H9 (cell line): ENCODE measurements around the gene DNMT3L. TPM values are rescaled to one million over a fixed set of nuclear protein-coding genes. Genes with fewer than 3 reads are reported as not detected.

Source experiments
- DNase-seq: peaks from one replicate; pipeline ENCODE4 v3.0.0-alpha.2; 2017
- H2AFZ ChIP-seq: one replicate; pipeline ENCODE4 v1.6.1; 2013; ENCODE audit warnings: mild to moderate bottlenecking, low read length, control low read depth, moderate library complexity
- H2AK5ac ChIP-seq: 2 replicates; pipeline ENCODE4 v1.6.1; 2013; ENCODE audit warnings: low read length, control low read depth, mixed read lengths; ENCODE audit not compliant: insufficient read length
- H2BK120ac ChIP-seq: one replicate; pipeline ENCODE4 v1.6.1; 2013; ENCODE audit warnings: low read depth, mild to moderate bottlenecking, low read length, control low read depth, inconsistent platforms; ENCODE audit not compliant: poor library complexity, severe bottlenecking
- H2BK12ac ChIP-seq: 2 replicates; pipeline ENCODE4 v1.6.1; 2013; ENCODE audit warnings: low read length, control low read depth, mixed read lengths, low read depth; ENCODE audit not compliant: insufficient read length
- H2BK15ac ChIP-seq: 2 replicates; pipeline ENCODE4 v1.6.1; 2013; ENCODE audit warnings: low read depth, low read length, control low read depth
- H2BK20ac ChIP-seq: one replicate; pipeline ENCODE4 v1.6.1; 2013; ENCODE audit warnings: low read depth, mild to moderate bottlenecking, low read length, control low read depth, inconsistent platforms; ENCODE audit not compliant: poor library complexity, severe bottlenecking
- H2BK5ac ChIP-seq: 2 replicates; pipeline ENCODE4 v1.6.1; 2013; ENCODE audit warnings: low read length, control low read depth, mixed read lengths; ENCODE audit not compliant: insufficient read length
- H3K14ac ChIP-seq: 2 replicates; pipeline ENCODE4 v1.6.1; 2013; ENCODE audit warnings: low read length, control low read depth; ENCODE audit not compliant: insufficient read depth
- H3K18ac ChIP-seq: 2 replicates; pipeline ENCODE4 v1.6.1; 2013; ENCODE audit warnings: low read depth, mild to moderate bottlenecking, mixed read lengths, low read length, control low read depth; ENCODE audit not compliant: insufficient read length
- H3K23ac ChIP-seq: 2 replicates; pipeline ENCODE4 v1.6.1; 2013; ENCODE audit warnings: low read length, control low read depth, mixed read lengths, low read depth; ENCODE audit not compliant: insufficient read length
- H3K23me2 ChIP-seq: 2 replicates; pipeline ENCODE4 v1.6.1; 2013; ENCODE audit warnings: low read depth, mild to moderate bottlenecking, mixed read lengths, low read length, control low read depth; ENCODE audit not compliant: insufficient read length, poor library complexity, severe bottlenecking
- H3K27ac ChIP-seq: 2 replicates; pipeline ENCODE4 v1.5.1; 2013; ENCODE audit warnings: low read length, control low read depth, mixed read lengths, low read depth; ENCODE audit not compliant: insufficient read length
- H3K27me3 ChIP-seq: 2 replicates; pipeline ENCODE4 v1.6.1; 2013; ENCODE audit warnings: low read length, control low read depth, inconsistent platforms; ENCODE audit not compliant: insufficient read depth
- H3K4ac ChIP-seq: 2 replicates; pipeline ENCODE4 v1.6.1; 2013; ENCODE audit warnings: low read depth, mild to moderate bottlenecking, control low read depth, inconsistent platforms, low read length, moderate library complexity
- H3K4me1 ChIP-seq: 2 replicates; pipeline ENCODE4 v1.6.1; 2013; ENCODE audit warnings: low read length, control low read depth, inconsistent platforms; ENCODE audit not compliant: insufficient read depth
- H3K4me2 ChIP-seq: 2 replicates; pipeline ENCODE4 v1.6.1; 2013; ENCODE audit warnings: low read length, control low read depth, mixed read lengths; ENCODE audit not compliant: insufficient read length, insufficient read depth
- H3K56ac ChIP-seq: 2 replicates; pipeline ENCODE4 v1.6.1; 2013; ENCODE audit warnings: low read depth, mild to moderate bottlenecking, mixed read lengths, low read length, control low read depth; ENCODE audit not compliant: insufficient read length
- H3K79me1 ChIP-seq: 2 replicates; pipeline ENCODE4 v1.6.1; 2013; ENCODE audit warnings: low read depth, mild to moderate bottlenecking, moderate library complexity, low read length, control low read depth, inconsistent platforms; ENCODE audit not compliant: insufficient read depth, poor library complexity, severe bottlenecking
- H3K79me2 ChIP-seq: 2 replicates; pipeline ENCODE4 v1.6.1; 2013; ENCODE audit warnings: low read length, control low read depth, inconsistent platforms; ENCODE audit not compliant: insufficient read depth
- H3K9ac ChIP-seq: 2 replicates; pipeline ENCODE4 v1.6.1; 2013; ENCODE audit warnings: low read length, control low read depth, mixed read lengths; ENCODE audit not compliant: insufficient read length; ENCODE audit errors: extremely low read depth
- H3K9me3 ChIP-seq: one replicate; pipeline ENCODE4 v1.6.1; 2013; ENCODE audit warnings: low read depth, low read length, inconsistent platforms; ENCODE audit not compliant: control insufficient read depth
- H3T11ph ChIP-seq: one replicate; pipeline ENCODE4 v1.6.1; 2013; ENCODE audit warnings: mild to moderate bottlenecking, low read length, control low read depth, inconsistent platforms
- H4K20me1 ChIP-seq: one replicate; pipeline ENCODE4 v1.6.1; 2013; ENCODE audit not compliant: control insufficient read depth, insufficient read length, insufficient read depth
- H4K5ac ChIP-seq: 2 replicates; pipeline ENCODE4 v1.6.1; 2013; ENCODE audit warnings: low read depth, mild to moderate bottlenecking, mixed read lengths, low read length, control low read depth; ENCODE audit not compliant: insufficient read length
- H4K8ac ChIP-seq: replicated peaks from 2 replicates; pipeline ENCODE4 v1.6.1; 2013; ENCODE audit warnings: low read length, control low read depth, mixed read lengths, low read depth; ENCODE audit not compliant: insufficient read length
- H4K91ac ChIP-seq: 2 replicates; pipeline ENCODE4 v1.6.1; 2013; ENCODE audit warnings: low read depth, mild to moderate bottlenecking, moderate library complexity, mixed read lengths, low read length, control low read depth; ENCODE audit not compliant: insufficient read length
- H3K27ac Mint-ChIP-seq, 3 experiments: 2 replicates in 2 of 3; 3 replicates in 1 of 3; pipeline ENCODE4 v1.8.0; 2020 to 2021; ENCODE audit warnings: mixed read lengths in 3 of 3, mild to moderate bottlenecking in 1 of 3, moderate library complexity in 1 of 3
- H3K27me3 Mint-ChIP-seq: 2 replicates; pipeline ENCODE4 v1.8.0; 2021; ENCODE audit warnings: low read depth, mild to moderate bottlenecking, moderate library complexity, mixed read lengths
- H3K36me3 Mint-ChIP-seq, 3 experiments: 2 replicates in 2 of 3; 3 replicates in 1 of 3; pipeline ENCODE4 v1.8.0; 2020 to 2021; ENCODE audit warnings: low read depth in 3 of 3, mixed read lengths in 3 of 3; ENCODE audit not compliant: insufficient read depth in 1 of 3
- H3K4me1 Mint-ChIP-seq, 2 experiments: 2 replicates each; pipeline ENCODE4 v1.8.0; 2020; ENCODE audit warnings: mixed read lengths in 2 of 2
- H3K4me3 Mint-ChIP-seq, 2 experiments: 2 replicates in 1 of 2; 3 replicates in 1 of 2; pipeline ENCODE4 v1.8.0; 2020 to 2021; ENCODE audit warnings: mild to moderate bottlenecking in 2 of 2, mixed read lengths in 2 of 2, moderate library complexity in 1 of 2
- H3K9me3 Mint-ChIP-seq, 2 experiments: 2 replicates in 1 of 2; 3 replicates in 1 of 2; pipeline ENCODE4 v1.8.0; 2020; ENCODE audit warnings: mild to moderate bottlenecking in 2 of 2, mixed read lengths in 2 of 2, moderate library complexity in 1 of 2
- whole genome bisulfite sequencing: extraction: QIAGEN DNeasy Blood & Tissue Kit; methylation state at CpG from one replicate; pipeline ENCODE4 v1.1.7; 2013; ENCODE audit warnings: missing lambda C conversion rate, low lambda C conversion rate, mixed read lengths; ENCODE audit not compliant: insufficient read length; ENCODE audit errors: extremely low coverage; 5-methylcytosine and 5-hydroxymethylcytosine counted together
- total RNA-seq: library from RNA; stranded (reverse); gene quantifications from 2 replicates; pipeline ENCODE4 v1.2.1, GENCODE V29; 2021
- TF ChIP-seq, protein P1 (sequence below): fragments of 200-600 bp; sonication (generic); conservative IDR thresholded peaks from 3 replicates; pipeline ENCODE4 v1.8.0; 2021; ENCODE audit warnings: antibody characterized with exemption, mild to moderate bottlenecking

DNMT3L gene
- total RNA-seq, 1 experiment from 2014 or later: 0.77 TPM

DNA sequence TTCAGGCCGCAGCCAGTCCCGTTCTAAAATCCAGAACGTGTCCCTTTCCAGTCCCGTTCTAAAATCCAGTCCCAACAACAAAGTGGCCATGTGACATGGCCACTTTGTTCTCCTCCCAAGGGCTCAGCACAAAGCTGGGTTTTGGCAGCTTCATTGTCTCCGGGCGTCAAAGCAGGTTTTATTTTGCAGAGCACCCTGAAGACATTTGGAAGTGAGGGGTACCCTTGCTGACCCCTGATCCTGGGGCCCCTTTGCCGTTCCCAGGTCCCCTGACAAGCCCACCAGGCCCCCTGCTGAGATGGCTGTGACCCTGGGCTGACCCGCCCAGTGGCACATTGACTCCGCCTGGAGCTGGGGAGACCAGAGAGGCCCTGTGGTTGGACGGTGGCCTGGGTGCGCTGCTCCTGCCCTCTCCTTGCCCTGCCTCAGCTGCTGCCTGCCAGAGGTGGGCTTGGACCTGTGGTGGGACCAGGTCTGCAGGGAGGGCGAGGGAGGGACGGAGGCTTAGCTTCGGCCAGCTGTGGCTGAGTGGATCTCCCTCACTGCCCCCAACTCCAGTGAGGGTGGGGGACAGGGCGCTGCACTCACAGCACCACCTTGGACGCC lies 42.4 kb upstream of the DNMT3L start:
- Mint-ChIP-seq H3K27me3 (no peaks in the 10 kb centered on the region; the same call in none of the 2 replicates), H3K4me1 (peaks cover 19 to 39% of the 10 kb centered on the region in 2 experiments), H3K36me3 (peaks cover 2 to 17% (median 14%) of the 10 kb centered on the region in 3 experiments; a peak in 6 of 7 replicates), H3K4me3 (no peak overlapping the region; a peak in 1 of 5 replicates), H3K27ac (peak overlapping the region in 1 of 3 experiments; percentile 87; a peak in 1 of 7 replicates), H3K9me3 (no peaks in the 10 kb centered on the region)
- no peak overlapping the region for H2AK5ac ChIP-seq
- peaks cover 5% of the 10 kb centered on the region for H3K23me2 ChIP-seq
- no peak overlapping the region for H4K5ac ChIP-seq
- no peak overlapping the region for H2BK15ac ChIP-seq
- no peaks in the 10 kb centered on the region for H3K79me1 ChIP-seq
- no peaks in the 10 kb centered on the region for H3K27me3 ChIP-seq
- H3K23ac ChIP-seq: no peak overlapping the region
- no peak overlapping the region for H2AFZ ChIP-seq
- no peak for DNase-seq
- WGBS: no CpG with 5 or more reads among the region's 16 CpGs
- H3K4ac ChIP-seq: no peak overlapping the region
- no peak overlapping the region for H4K91ac ChIP-seq
- H3K4me1 ChIP-seq: no peaks in the 10 kb centered on the region; the same call in 1 of the 2 replicates
- H3K18ac ChIP-seq: no peak overlapping the region
- no peak overlapping the region for H3K56ac ChIP-seq
- H4K20me1 ChIP-seq: no peaks in the 10 kb centered on the region
- no peak overlapping the region for H4K8ac ChIP-seq
- H3K9me3 ChIP-seq: no peaks in the 10 kb centered on the region
- no peak overlapping the region for H3K27ac ChIP-seq
- H3K9ac ChIP-seq: no peak overlapping the region
- no peaks in the 10 kb centered on the region for H3K79me2 ChIP-seq
- H3K14ac ChIP-seq: no peak overlapping the region
- H2BK5ac ChIP-seq: no peak overlapping the region
- no peak overlapping the region for H3T11ph ChIP-seq
- no peak overlapping the region for H2BK12ac ChIP-seq
- no peak overlapping the region for H2BK20ac ChIP-seq
- H2BK120ac ChIP-seq: no peak overlapping the region
- H3K4me2 ChIP-seq: no peak overlapping the region
- TF ChIP-seq, protein P1, sequence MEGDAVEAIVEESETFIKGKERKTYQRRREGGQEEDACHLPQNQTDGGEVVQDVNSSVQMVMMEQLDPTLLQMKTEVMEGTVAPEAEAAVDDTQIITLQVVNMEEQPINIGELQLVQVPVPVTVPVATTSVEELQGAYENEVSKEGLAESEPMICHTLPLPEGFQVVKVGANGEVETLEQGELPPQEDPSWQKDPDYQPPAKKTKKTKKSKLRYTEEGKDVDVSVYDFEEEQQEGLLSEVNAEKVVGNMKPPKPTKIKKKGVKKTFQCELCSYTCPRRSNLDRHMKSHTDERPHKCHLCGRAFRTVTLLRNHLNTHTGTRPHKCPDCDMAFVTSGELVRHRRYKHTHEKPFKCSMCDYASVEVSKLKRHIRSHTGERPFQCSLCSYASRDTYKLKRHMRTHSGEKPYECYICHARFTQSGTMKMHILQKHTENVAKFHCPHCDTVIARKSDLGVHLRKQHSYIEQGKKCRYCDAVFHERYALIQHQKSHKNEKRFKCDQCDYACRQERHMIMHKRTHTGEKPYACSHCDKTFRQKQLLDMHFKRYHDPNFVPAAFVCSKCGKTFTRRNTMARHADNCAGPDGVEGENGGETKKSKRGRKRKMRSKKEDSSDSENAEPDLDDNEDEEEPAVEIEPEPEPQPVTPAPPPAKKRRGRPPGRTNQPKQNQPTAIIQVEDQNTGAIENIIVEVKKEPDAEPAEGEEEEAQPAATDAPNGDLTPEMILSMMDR: no peak
